RWPE1 (cell line): ENCODE measurements around the gene SOX5.

Experiments
- CTCF ChIA-PET: fragments of 350-600 bp; sonication (Branson Sonifier 250); formaldehyde crosslinking; extraction: SDS; loops from one replicate; lab custom pipeline; 2021; lab: Yijun Ruan, JAX
- POLR2A ChIA-PET: fragments of 400-600 bp; formaldehyde crosslinking; extraction: SDS; loops from one replicate; lab custom pipeline; 2020; ENCODE audit warnings: antibody characterized with exemption; ENCODE audit not compliant: low non-redundant PET; lab: Yijun Ruan, JAX
- DNase-seq: peaks from one replicate; pipeline ENCODE4 v3.0.0; 2012; ENCODE audit warnings: low spot score
- H3K27ac ChIP-seq: fragments of 450-650 bp; 2 replicates; pipeline ENCODE4 v1.5.1; 2017
- TF ChIP-seq, protein P1 (sequence below): fragments of 450-650 bp; conservative IDR thresholded peaks from 2 replicates; pipeline ENCODE4 v1.5.1; 2017; ENCODE audit warnings: low read depth, mild to moderate bottlenecking

SOX5 gene

DNA sequence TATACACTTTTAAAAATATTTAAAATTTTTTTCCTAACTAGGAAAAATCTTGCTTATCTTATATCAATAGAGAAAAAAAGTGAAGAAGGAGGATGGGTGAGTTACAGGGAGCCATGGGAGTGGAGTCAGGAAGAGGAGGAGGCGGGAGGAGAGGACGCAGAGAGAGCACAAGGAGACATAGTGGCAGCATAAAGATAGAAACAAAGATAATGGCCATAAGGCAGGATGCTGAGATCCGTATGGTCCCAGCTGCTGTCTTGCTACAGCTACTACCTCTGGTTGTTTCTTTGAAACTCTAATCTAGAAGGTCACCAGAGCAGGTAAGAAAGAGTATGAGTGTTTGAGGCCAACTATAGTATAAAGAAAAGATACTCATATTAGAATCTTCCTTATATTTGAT is 2.6 kb upstream of the SOX5 start:
- TF ChIP-seq, protein P1, sequence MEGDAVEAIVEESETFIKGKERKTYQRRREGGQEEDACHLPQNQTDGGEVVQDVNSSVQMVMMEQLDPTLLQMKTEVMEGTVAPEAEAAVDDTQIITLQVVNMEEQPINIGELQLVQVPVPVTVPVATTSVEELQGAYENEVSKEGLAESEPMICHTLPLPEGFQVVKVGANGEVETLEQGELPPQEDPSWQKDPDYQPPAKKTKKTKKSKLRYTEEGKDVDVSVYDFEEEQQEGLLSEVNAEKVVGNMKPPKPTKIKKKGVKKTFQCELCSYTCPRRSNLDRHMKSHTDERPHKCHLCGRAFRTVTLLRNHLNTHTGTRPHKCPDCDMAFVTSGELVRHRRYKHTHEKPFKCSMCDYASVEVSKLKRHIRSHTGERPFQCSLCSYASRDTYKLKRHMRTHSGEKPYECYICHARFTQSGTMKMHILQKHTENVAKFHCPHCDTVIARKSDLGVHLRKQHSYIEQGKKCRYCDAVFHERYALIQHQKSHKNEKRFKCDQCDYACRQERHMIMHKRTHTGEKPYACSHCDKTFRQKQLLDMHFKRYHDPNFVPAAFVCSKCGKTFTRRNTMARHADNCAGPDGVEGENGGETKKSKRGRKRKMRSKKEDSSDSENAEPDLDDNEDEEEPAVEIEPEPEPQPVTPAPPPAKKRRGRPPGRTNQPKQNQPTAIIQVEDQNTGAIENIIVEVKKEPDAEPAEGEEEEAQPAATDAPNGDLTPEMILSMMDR = no peak
- POLR2A ChIA-PET = no interaction called here
- CTCF ChIA-PET = no interaction called here

DNA sequence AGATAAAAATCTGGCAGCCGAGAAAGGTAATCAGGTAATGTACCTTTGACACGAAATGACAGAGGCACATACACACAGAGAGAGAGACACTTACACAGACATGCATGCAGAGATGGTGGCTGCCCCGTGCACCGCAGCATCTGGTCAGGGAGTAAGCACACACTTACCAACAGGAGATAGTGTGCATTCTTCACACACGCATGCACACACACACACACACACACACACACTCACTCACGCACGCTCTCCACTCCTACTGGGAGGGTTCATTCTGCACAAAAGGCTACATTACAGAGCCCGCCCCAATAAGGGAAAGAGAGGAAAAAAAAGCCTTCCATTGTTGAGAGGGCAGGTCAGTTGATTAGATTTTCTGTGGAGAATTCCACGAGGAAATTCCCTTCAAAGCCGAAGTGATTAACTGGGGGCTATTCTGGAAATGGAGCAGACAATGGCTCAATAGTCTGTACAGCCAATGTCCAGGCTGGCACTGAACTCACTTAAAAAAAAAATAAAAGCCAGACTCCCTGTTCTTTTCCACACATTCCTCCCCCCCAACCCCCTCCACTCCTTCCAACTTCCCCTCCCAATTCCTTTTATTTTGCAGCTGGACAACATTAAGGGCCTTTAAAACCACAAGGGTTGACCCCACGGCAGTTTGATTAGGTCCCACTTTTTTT is 1.4 kb upstream of the SOX5 start:
- POLR2A ChIA-PET = no interaction called here
- TF ChIP-seq, protein P1 = no peak
- H3K27ac ChIP-seq = no peak overlapping the region
- DNase-seq = no peak
- CTCF ChIA-PET = no interaction called here

More for the DNA sequence above, 2.6 kb upstream of the SOX5 start:
- no peak for DNase-seq
- H3K27ac ChIP-seq = no peak overlapping the region

DNA sequence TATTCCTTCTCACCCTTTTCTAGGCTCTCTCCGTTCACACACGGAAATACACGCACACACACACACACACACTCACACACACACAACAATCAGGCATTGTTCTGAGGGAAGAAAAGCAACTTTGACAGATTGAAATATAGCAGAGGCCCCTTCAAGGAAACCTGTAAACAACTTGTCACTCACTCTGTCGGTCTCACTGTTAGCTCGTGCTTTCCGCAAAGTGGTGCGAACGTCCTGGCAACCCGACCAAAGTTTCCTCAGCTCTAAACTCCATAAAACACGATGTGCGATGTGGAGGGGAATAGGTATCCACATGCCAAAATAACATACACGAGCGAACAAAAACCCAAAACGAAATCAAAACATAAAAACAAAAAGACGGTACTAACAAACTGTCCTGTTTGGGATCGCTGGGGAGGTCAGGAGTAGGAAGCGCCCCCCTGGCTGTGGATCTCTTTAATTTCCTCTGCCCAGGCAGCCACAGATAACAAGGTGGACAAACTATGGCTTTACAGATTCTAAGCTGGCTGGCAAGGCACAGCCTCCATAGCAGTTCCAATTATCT is 822 bp upstream of the SOX5 start:
- no peak for DNase-seq
- TF ChIP-seq, protein P1 = no peak
- H3K27ac ChIP-seq = no peak overlapping the region
- ChIA-PET CTCF (interaction anchor here (0.6 kb wide), 1 partner anchor 1299 kb away, joined by 3 read pairs; no protein-coding TSS in a partner anchor), POLR2A (no interaction called here)

DNA sequence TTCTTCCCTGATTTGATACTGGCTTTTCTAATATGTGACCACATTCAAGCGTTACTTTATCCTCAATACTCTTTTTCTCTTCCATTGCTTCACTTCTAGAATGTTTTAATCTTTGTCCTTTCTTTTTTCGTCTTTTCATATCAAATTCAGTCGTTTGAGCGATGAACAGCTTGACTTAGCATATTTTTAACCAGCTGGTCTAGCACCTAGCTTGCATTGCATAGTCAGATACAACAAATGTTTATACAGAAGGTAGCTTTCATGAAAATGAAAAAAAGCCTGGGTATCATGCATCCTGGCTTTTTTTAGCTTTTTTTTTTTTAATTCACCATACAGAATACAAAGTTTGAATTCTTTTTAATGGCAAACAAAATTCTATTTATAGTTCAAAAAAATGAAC is 1.2 kb downstream of the SOX5 start:
- TF ChIP-seq, protein P1 = no peak
- ChIA-PET CTCF (interaction anchor here (0.5 to 0.7 kb wide), 3 partner anchors 11 to 964 kb away, joined by 3 read pairs; no protein-coding TSS in a partner anchor), POLR2A (no interaction called here)
- DNase-seq = no peak
- H3K27ac ChIP-seq = no peak overlapping the region

DNA sequence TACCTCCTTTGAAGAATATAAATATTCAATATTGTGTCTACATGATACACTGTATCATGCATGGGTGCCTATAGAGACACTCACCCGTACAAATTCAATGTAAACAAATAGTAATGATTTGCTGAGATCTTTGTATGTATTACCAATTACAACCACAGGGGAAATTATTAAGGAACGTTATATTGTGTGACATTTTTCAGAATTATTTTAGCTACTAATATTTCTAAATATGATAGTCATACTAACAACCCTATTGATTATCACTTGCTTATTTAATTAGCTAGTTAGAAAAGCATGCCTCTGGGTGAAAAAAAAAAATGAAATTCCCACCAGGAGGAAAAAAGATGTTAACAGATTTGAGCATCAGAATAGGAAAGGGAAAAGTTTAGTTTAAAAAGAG is 2.1 kb downstream of the SOX5 start:
- TF ChIP-seq, protein P1 = no peak
- CTCF ChIA-PET = interaction anchor here (0.5 to 0.7 kb wide), 2 partner anchors 963 to 1044 kb away, joined by 3 read pairs; no protein-coding TSS in a partner anchor

DNA sequence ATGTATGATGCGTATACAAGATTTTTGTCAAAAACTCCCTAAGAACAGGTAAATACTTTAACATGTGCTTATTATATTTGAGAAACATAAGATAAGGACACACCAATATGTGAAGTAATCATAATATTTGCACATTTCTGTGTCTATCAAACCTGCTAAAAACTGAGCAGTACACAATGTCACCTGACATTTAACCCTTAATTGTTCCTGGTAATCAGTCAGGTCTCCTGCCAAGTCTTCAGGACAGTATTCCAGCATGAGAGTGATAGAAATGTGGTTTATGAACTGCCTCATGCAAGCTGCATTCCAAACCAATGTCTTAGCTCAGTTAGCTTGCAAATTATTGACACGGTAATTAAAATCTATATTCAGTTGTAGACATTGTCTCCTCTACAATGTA is 4.2 kb downstream of the SOX5 start:
- TF ChIP-seq, protein P1 = no peak
- ChIA-PET POLR2A (no interaction called here), CTCF (no interaction called here)
- H3K27ac ChIP-seq = no peak overlapping the region
- no peak for DNase-seq

More for the DNA sequence above, 2.1 kb downstream of the SOX5 start:
- no peak overlapping the region for H3K27ac ChIP-seq
- POLR2A ChIA-PET = no interaction called here
- no peak for DNase-seq
